ENCODE measurements around the gene ZNRF3. TPM values are rescaled to one million over a fixed set of nuclear protein-coding genes. Genes with fewer than 3 reads are reported as not detected.

ZNRF3 gene
- polyA plus RNA-seq, 1 donor = 30.5 TPM

GRCh38 chr22:28951969-28952521 is 68.7 kb downstream of the ZNRF3 start:
- DNase-seq = no peak

GRCh38 chr22:28952857-28953256 is 69.5 kb downstream of the ZNRF3 start:
- no peak for DNase-seq

GRCh38 chr22:28953403-28953802 is 70.0 kb downstream of the ZNRF3 start:
- DNase-seq = no peak

GRCh38 chr22:28953976-28954880 is 70.9 kb downstream of the ZNRF3 start:
- DNase-seq = no peak

- no peak for DNase-seq
Measured at GRCh38 chr22:28955817-28956216, 72.4 kb downstream of the ZNRF3 start.

GRCh38 chr22:28956506-28956905 is 73.1 kb downstream of the ZNRF3 start:
- no peak for DNase-seq

GRCh38 chr22:28958611-28959010 is 75.2 kb downstream of the ZNRF3 start:
- no peak for DNase-seq

GRCh38 chr22:28962042-28962554 is 78.7 kb downstream of the ZNRF3 start:
- no peak for DNase-seq

- no peak for DNase-seq
Measured at GRCh38 chr22:28963362-28963761, 80.0 kb downstream of the ZNRF3 start.

GRCh38 chr22:28967163-28967665 is 83.8 kb downstream of the ZNRF3 start:
- no peak for DNase-seq

GRCh38 chr22:28967969-28968368 is 84.6 kb downstream of the ZNRF3 start:
- no peak for DNase-seq

- DNase-seq = no peak
Measured at GRCh38 chr22:28969401-28970168, 86.2 kb downstream of the ZNRF3 start.

- DNase-seq = no peak
Measured at GRCh38 chr22:28973352-28973751, 90.0 kb downstream of the ZNRF3 start.

GRCh38 chr22:28977060-28977459 is 93.7 kb downstream of the ZNRF3 start:
- DNase-seq = no peak

- no peak for DNase-seq
Measured at GRCh38 chr22:28977481-28977971, 94.2 kb downstream of the ZNRF3 start.

- DNase-seq = no peak
Measured at GRCh38 chr22:28978158-28978557, 94.8 kb downstream of the ZNRF3 start.

GRCh38 chr22:28978863-28979796 is 95.8 kb downstream of the ZNRF3 start:
- no peak for DNase-seq

GRCh38 chr22:28980326-28980725 is 97.0 kb downstream of the ZNRF3 start:
- DNase-seq = no peak

GRCh38 chr22:28981818-28982499 is 98.6 kb downstream of the ZNRF3 start:
- DNase-seq = no peak

- DNase-seq = no peak
Measured at GRCh38 chr22:28983190-28983589, 99.8 kb downstream of the ZNRF3 start.

All from left kidney (tissue), 2 donors.